BJ (cell line): ENCODE data around the gene SEC16A. TPM values are rescaled to one million over a fixed set of nuclear protein-coding genes. Genes with fewer than 3 reads are reported as not detected.

Experiments
- CTCF ChIA-PET: fragments of 350-600 bp; formaldehyde crosslinking; extraction: SDS; loops from one replicate; lab custom pipeline; 2021; ENCODE audit warnings: antibody characterized with exemption, inconsistent platforms; lab: Yijun Ruan, JAX
- POLR2A ChIA-PET: fragments of 300-600 bp; sonication (Branson Sonifier 250); formaldehyde crosslinking; extraction: SDS; loops from one replicate; lab custom pipeline; 2021; ENCODE audit warnings: antibody characterized with exemption; lab: Charles Lee
- DNase-seq: peaks from one replicate; pipeline ENCODE4 v3.0.0-alpha.2; 2011; ENCODE audit warnings: low read depth
- H3K27me3 ChIP-seq: 2 replicates; pipeline ENCODE4 v1.6.0; 2011; ENCODE audit warnings: low read length; ENCODE audit not compliant: control insufficient read depth, insufficient read depth
- H3K36me3 ChIP-seq: 2 replicates; pipeline ENCODE4 v1.5.1; 2011; ENCODE audit warnings: low read length; ENCODE audit not compliant: control insufficient read depth, insufficient read depth
- H3K4me3 ChIP-seq: 2 replicates; pipeline ENCODE4 v1.5.1; 2011; ENCODE audit warnings: low read depth, mild to moderate bottlenecking, control low read depth, low read length
- polyA minus RNA-seq: library from RNA; depleted of rRNA, polyadenylated mRNA; stranded (reverse); fragments of >200 nt; gene quantifications from 2 replicates; pipeline ENCODE4 v1.2.3, GENCODE V29; 2011; rRNA and poly(A)+ RNA removed
- polyA plus RNA-seq: library from polyadenylated mRNA; depleted of rRNA; stranded (reverse); fragments of >200 nt; gene quantifications from 2 replicates; pipeline ENCODE4 v1.2.3, GENCODE V29; 2011; rRNA removed
- TF ChIP-seq, protein P1 (sequence below): IDR thresholded peaks from 2 replicates; pipeline ENCODE4 v1.5.1; 2011; ENCODE audit warnings: low read depth, mild to moderate bottlenecking, control low read depth, inconsistent platforms, low read length, moderate library complexity; ENCODE audit not compliant: insufficient read depth

SEC16A gene, protein sequence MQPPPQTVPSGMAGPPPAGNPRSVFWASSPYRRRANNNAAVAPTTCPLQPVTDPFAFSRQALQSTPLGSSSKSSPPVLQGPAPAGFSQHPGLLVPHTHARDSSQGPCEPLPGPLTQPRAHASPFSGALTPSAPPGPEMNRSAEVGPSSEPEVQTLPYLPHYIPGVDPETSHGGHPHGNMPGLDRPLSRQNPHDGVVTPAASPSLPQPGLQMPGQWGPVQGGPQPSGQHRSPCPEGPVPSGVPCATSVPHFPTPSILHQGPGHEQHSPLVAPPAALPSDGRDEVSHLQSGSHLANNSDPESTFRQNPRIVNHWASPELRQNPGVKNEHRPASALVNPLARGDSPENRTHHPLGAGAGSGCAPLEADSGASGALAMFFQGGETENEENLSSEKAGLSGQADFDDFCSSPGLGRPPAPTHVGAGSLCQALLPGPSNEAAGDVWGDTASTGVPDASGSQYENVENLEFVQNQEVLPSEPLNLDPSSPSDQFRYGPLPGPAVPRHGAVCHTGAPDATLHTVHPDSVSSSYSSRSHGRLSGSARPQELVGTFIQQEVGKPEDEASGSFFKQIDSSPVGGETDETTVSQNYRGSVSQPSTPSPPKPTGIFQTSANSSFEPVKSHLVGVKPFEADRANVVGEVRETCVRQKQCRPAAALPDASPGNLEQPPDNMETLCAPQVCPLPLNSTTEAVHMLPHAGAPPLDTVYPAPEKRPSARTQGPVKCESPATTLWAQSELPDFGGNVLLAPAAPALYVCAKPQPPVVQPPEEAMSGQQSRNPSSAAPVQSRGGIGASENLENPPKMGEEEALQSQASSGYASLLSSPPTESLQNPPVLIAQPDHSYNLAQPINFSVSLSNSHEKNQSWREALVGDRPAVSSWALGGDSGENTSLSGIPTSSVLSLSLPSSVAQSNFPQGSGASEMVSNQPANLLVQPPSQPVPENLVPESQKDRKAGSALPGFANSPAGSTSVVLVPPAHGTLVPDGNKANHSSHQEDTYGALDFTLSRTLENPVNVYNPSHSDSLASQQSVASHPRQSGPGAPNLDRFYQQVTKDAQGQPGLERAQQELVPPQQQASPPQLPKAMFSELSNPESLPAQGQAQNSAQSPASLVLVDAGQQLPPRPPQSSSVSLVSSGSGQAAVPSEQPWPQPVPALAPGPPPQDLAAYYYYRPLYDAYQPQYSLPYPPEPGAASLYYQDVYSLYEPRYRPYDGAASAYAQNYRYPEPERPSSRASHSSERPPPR (N-terminal part only)
- polyA plus RNA-seq (15.5 and 24.4 TPM in 2 replicates), polyA minus RNA-seq (25.5 and 43.2 TPM in 2 replicates)

DNA sequence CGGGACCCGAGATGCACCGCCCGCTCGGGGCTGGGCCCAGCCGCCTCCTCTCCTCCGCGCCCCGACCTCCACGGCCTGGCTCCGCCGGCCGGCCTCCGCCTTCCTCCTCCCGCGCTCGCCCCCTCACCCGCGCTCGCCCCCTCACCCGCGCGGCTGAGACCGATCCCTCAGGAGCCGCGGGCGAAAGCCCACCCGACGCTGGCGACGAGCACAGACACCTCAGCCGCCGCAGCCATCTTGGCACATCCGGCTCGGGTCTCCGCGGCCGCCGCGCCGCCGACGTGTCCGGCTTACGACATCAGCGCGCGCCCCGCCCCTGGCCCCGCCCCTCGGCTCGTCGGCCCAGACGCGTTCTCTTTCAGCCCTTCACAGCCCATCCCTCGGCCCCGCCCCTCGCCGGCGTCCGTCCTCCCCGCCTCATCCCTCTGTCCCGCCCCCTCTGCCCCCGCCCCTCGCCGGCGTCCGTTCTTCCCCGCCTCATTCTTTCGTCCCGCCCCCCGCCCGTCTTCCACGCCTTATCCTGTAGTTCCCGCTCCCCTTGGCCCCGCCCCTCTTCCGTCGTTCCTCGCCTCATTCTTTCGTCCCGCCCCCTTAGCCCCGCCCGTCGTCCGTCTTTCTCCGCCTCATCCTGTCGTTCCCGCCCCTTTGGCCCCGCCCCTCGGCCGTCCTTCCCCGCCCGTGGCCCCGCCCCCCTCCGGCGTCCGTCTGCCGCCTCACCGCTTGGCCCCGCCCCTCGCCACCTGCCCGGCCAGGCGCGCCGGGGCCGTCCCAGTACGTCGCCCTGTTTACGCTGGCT lies at the start of gene SEC16A:
Gene SEC16A (minus strand): TSS at position 248 of the 796 bp plus-strand sequence. CDS start 5,425 bp downstream, outside the sequence.
- Histone ChIP-seq H3K36me3 (peaks cover 2% of the 10 kb centered on the region), H3K27me3 (no peaks in the 10 kb centered on the region), H3K4me3 (peak within 1 kb of the TSS; percentile 70)
- DNase-seq: peak; percentile 69
- ChIA-PET CTCF (interaction anchor here (1.2 to 9.0 kb wide), 11 partner anchors 9 to 203 kb away, joined by 3 to 385 read pairs (median 11); no protein-coding TSS in a partner anchor), POLR2A (no interaction called here)
- TF ChIP-seq, protein P1, sequence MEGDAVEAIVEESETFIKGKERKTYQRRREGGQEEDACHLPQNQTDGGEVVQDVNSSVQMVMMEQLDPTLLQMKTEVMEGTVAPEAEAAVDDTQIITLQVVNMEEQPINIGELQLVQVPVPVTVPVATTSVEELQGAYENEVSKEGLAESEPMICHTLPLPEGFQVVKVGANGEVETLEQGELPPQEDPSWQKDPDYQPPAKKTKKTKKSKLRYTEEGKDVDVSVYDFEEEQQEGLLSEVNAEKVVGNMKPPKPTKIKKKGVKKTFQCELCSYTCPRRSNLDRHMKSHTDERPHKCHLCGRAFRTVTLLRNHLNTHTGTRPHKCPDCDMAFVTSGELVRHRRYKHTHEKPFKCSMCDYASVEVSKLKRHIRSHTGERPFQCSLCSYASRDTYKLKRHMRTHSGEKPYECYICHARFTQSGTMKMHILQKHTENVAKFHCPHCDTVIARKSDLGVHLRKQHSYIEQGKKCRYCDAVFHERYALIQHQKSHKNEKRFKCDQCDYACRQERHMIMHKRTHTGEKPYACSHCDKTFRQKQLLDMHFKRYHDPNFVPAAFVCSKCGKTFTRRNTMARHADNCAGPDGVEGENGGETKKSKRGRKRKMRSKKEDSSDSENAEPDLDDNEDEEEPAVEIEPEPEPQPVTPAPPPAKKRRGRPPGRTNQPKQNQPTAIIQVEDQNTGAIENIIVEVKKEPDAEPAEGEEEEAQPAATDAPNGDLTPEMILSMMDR: no peak

DNA sequence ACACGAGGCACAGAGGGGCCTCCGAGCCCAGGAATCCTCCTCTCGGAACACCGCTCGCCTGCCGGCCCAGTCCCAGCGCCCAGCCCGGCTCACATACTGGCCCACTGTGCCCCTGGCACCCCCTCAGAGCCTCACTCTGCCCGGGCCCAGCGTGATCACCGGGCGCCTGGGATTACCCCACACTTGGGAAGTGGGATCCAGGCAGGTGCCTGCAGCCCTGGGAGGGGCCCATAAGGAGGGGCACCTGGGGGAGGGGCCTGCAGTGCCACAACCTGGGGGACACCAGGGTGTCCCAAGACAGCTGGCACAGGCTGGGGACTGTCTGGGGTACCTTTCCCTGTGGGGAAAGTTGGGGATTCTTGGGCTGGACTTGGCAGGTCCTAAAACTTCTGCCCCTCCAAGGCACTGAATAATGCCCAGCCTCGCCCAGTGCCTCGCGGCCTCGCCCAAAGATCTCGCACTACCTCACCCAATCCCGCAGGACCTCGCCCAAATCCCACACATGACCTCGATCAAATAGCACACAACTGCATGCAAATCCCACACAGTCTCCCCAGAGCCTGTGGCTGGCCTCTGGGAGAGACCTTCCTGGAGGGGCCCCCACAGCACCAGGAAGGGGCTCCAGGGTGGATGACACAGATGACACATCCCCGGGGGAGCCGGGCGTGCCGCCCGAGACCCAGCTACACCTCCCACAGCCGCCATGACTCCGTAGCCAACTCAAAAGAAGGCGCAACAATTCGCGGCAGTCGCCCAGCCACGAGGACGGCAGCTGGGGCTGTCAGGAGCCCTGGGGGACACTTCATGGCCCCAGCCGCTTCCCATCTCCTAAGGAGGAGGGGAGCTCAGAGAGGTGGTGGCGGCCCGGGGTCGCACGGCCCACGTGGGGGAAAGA lies 49.3 kb upstream of the SEC16A start:
- CTCF ChIA-PET: interaction anchor here (1.0 kb wide), 1 partner anchor 93 kb away, joined by 3 read pairs; no protein-coding TSS in a partner anchor
- TF ChIP-seq, protein P1: no peak
- DNase-seq: no peak
- no peak overlapping the region for H3K4me3 ChIP-seq
- peaks cover 5% of the 10 kb centered on the region for H3K36me3 ChIP-seq
- no peaks in the 10 kb centered on the region for H3K27me3 ChIP-seq
- POLR2A ChIA-PET: no interaction called here

DNA sequence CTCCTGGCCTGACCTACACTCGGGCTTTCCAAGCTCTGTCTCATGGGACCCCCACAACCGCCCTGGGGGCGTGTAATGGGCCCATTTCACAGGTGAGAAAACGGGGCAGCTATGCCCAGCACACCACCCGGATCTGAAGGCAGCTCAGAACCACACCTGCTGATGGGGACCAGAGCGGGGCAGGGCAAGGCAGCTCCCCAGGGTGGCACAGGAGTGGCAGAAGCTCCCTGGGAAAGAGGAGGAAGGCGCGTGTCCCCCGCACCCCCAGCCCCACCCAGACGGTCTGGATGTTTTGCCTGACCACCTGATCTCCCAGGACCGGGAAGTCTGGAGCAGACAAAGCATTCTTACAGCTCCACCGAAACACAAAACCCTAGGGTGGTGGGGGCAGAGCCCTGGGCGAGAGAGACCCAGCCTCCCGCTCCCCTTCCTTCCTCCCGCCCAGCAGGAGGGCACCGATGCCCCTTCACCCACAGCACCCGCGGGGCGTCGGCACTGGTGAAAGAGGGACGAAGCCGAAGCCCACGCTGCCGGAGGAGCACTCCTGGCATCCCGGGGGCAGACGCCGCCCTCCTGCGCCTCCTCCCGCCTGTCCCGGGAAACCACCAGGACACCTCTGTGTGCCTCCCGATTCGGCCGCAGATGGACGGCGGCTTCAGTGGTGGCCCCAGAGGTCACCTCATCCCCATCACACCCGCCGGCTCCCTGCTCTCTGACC lies 48.5 kb upstream of the SEC16A start:
- ChIA-PET POLR2A (no interaction called here), CTCF (no interaction called here)
- DNase-seq: no peak
- no peaks in the 10 kb centered on the region for H3K27me3 ChIP-seq
- TF ChIP-seq, protein P1: no peak
- no peak overlapping the region for H3K4me3 ChIP-seq
- H3K36me3 ChIP-seq: peaks cover 4% of the 10 kb centered on the region
